Measurements from ENCODE around the gene APPL2.

The APPL2 gene, protein sequence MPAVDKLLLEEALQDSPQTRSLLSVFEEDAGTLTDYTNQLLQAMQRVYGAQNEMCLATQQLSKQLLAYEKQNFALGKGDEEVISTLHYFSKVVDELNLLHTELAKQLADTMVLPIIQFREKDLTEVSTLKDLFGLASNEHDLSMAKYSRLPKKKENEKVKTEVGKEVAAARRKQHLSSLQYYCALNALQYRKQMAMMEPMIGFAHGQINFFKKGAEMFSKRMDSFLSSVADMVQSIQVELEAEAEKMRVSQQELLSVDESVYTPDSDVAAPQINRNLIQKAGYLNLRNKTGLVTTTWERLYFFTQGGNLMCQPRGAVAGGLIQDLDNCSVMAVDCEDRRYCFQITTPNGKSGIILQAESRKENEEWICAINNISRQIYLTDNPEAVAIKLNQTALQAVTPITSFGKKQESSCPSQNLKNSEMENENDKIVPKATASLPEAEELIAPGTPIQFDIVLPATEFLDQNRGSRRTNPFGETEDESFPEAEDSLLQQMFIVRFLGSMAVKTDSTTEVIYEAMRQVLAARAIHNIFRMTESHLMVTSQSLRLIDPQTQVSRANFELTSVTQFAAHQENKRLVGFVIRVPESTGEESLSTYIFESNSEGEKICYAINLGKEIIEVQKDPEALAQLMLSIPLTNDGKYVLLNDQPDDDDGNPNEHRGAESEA

DNA sequence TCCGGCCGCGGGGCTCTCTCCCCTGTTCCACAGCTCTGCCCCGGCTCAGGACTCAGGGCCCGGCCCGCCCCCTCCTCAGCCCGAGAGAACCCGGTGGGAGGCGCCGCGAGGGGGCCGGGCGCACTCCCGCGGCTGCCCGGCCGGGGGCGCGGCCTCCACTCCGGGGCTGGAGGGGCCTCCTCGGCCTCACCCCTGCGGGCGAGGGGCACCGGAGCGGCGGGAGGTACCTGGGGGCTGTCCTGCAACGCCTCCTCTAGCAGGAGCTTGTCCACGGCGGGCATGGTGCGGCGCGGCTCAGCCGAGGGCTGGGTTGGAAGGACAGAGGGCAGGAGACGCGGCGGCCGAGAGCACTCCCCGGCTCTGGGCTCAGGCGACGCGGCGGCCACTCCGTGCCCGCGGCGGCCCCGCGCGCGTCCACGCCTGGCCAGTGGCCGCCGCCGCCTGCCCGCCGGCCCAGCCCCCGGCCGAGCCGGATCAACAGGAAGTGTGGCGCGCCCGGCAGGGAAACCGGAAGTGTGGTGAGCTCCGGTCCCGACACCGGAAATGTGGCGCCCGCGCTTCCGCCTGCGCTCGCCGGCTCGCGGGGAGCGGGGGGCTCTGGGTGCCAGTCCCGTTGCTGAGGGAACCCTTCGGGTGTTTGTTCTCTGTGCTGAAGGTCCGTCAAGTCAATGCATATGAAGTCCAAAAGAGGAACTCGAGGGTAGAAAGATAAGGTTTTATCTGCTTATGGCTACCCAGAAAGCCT lies at the start of gene APPL2:
Gene APPL2 (minus strand): TSS at position 443 of the 745 bp plus-strand sequence. CDS start 162 bp downstream, at position 281.
- DNase-seq: peak; percentile 84 to 86

DNA sequence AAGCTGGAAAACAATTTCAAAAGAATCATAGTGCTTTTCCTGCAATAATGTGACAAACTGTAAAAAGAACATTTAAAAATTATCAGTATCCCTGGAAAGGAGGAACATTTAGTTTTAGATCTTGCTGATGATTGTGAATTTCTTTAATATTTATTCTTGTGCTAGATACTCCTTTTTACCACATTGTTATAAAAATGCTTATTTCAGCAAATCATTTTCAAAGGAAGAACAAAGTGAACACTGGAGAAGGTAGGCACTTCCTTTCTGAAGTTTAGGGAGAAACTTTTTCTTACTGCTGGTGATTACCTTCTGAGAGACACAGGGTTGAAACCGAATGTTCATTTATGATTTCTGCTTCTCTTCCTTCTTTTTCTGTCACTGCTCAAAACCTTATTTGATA lies 49.4 kb upstream of the APPL2 start:
- DNase-seq: no peak

DNA sequence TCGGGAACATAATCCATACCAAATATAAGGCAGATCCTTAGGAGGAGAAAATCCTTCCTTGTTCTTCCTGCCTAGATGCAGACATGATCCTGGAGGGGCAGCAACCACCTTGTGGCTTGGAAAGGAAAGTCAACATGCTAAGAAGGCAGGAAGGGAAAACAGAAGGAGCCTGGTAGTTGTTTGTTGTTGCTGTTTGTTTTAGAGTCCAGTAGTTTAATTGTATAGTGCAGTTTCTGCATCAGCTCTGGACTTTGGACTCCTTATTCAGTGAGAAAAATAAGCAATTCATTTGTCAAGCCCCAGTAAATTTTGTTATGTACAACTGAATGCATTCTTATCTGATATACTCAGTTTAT lies 45.7 kb upstream of the APPL2 start:
- DNase-seq: no peak

DNA sequence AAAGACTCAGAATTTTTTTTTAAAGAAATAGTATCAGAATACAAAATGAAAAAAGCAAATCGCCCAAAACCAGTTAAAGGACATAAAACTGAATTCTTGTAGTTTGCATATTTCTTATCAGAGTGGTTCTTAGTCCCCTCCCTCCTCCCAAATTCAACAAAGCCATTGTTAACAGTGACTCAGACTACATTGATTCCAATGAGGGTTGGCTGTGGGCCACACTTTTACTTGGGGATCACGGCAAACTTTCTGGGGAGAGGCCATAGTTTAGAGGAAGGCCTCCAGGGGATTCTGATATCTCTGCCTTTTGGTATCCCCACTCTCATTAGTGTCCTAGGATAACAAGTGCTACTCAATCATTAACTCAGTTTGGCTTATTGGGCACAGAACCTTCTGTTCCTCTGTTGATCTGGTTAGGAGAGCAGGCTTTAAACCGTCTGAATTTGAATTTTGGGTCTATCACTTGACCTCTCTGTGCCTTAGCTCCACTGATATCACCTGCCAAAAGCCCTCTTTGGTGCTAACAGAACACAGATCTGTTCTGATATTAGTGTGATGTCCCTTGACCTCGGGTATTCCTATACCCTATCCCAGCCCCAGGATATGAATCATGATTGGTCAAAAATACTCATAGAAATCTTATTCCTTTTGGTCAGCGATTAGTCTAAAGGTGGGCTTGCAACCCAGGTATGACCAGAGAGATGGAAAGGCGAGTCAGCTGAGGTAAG lies 45.2 kb upstream of the APPL2 start:
- DNase-seq: no peak

DNA sequence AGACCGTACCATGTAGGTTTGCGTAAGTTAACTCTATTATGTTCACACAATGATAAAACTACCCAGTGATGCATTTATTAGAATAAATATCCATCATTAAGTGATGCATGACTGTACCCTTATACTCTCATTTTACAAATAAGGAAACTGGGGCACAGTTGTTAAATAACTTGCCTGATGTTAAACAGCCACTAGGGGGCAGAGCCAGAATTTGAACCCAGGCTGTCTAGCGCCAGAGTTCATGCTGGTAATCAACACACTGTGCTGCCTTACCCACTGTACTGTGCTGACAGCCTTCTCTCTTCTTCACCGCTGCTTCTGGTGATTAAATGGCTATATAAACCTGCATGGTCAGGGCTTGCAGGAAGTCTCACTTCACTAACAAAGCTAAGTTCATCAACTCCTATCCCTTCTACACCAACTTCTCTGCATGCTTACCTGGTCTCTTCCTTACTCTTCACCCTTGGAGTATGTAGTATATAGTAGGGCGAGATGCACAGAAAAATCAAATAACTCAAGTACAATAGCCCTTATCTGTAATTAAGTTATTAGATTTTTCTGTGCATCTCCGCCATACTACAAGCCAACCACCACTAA lies 43.6 kb upstream of the APPL2 start:
- peak; percentile 21 to 32 for DNase-seq

DNA sequence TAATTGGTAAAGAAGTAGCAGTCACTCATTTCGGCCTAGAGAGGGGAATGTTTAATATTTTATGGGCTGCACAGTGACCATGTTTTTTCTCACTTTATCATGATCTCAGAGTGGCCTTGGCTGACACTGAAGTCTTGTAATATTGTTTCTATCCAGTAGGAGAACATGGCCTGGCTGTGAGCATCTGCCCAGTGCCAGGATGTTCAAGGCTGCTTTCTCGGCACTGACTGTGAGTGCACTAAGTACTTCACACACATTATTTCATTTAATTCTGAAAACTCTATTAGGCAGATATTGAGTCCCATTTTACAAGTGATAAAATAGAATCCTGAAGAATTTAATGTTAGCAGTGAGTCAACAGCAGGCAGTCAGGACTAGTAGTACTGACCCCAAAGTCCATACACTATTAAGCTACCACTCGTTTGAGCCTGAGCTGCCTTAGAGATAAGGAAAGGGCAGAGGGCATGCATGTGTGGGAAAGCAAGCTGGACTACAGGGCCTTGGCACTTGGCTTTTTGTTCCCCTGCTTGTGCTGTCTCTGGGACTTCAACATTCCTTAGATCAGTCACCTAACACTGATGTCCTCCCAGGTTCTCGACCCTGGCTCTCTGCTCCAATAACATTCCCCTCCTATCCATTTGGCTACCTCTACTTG lies 42.2 kb upstream of the APPL2 start:
- DNase-seq: no peak

DNA sequence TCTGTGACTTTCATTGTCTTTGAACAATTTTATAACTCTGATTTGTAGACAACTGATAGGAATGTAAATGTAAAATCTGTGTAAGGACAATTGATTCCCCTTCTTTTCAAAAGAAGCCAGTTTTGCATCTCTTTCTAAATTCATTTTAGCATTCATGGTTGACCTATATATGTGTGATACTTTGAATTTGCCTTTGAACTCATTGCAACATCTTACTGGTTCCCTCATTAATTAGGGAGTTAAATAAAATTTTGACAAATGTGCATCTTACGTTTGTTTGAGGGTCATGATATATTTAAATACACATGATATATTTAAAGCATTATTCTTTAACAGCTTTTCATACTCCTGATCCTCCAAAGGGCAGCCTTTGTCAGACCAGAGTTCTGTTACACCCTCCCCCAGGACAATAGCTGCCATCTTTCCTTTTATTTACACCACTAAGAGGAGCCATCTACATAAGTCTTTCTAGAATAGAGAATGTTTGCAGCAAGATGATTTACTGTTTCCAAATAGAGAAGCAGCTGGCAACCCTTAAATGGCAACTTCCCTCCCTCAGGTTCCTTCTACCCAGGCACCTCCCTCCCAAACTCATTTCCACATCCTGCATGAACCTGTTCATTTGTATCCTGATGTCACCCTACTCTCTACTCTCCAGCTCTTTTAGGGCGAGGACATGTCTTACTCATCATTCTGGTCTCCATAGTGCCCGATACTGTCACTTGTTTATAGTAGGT lies 40.2 kb upstream of the APPL2 start:
- no peak for DNase-seq

DNA sequence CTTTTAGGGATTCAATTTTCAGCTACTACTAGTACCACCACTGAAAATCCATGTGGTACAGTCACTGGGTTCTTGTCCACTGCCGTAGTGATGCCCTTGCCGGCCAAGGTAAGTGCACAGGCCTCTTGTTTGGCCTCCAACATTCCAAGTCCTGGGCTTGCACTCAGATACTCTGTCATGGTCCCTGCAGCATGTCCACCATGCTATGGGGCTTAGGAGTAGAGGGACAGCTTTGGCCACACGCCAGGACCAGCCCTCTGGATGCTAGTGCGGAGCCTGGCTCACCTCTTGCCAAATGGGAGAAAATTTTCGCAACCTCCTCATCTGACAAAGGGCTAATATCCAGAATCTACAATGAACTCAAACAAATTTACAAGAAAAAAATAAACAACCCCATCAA lies 38.6 kb upstream of the APPL2 start:
- DNase-seq: no peak

DNA sequence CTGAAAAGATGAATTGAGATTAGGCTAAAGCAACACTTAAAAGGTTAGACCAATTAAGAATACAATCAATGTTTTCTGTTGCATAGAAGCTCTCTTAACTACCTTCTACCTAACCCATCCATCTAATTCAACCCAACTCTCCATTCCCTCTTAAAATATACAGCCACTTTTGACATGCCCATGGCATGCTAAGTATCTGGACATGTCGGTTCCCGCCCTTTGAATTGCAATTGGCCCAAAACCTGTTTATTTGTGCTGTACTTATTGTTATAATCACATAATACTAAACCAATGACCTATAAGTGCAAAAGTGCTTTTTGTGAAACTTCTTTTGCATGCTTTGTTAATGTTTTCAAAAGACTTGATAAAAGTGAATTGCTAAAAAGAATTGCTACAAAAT lies 37.6 kb upstream of the APPL2 start:
- no peak for DNase-seq

DNA sequence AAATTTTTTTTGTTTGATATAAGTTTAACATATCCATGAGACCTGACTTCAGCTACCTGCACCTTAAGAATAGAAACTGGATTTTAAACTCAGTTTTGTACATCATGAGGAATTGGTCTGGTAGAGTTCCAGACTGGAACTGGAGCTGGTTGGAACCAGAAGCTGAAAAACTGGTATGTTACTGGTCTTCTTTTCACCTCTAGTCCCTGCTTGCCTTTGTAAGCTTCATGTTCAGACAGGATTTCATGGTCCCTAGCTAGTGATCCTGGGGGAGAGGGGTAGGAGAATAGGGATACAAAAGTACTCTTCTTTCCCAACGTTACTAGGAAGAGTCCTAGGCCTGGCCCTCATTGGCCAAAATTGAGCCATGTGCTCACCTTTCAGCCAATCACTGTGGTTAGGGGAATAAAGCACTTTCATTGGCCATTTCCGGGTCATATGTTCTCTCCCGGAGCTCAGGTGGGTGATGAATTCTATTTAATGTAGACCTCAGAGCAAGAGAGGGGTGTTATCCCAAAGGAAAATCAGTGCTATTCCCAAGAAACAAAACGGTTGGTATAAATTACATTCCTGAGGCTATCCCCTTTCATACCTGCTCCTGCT lies 36.9 kb upstream of the APPL2 start:
- DNase-seq: no peak

DNA sequence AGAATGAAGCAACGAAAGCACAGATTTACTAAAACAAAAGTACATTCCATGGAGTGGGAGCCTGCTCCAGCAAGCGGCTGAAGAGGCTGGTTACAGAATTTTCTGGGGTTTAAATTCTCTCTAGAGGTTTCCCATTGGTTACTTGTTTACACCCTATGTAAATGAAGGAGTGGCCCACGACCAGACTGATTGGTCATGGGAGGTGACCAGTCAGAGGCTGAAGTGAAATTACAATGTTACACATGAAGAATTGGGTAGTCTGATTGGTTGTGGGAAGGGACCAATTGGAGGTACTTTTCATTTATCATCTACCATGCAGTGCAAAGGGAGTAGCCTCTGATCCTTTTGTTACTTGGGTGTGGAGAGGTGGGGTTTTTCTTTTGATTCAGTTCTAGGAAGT lies 36.2 kb upstream of the APPL2 start:
- DNase-seq: no peak

DNA sequence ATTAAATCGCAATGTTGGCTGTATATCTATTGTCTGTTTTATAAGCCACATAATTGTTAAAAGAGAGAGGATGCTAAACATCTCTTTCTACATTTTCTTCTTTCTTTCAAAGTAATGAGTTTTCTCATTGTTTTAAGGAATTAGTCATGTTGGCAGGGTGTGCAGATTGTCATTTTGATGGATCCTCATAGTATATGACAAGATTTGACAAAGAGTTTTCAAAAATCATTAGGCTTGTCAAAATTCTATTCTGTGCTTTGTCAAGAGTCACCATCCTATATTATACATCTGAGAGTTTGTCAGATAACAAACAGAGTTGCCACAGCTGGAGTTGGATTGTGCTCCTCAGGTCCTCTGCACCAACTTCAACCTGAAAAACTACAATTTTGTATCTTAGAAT lies 35.4 kb upstream of the APPL2 start:
- no peak for DNase-seq

DNA sequence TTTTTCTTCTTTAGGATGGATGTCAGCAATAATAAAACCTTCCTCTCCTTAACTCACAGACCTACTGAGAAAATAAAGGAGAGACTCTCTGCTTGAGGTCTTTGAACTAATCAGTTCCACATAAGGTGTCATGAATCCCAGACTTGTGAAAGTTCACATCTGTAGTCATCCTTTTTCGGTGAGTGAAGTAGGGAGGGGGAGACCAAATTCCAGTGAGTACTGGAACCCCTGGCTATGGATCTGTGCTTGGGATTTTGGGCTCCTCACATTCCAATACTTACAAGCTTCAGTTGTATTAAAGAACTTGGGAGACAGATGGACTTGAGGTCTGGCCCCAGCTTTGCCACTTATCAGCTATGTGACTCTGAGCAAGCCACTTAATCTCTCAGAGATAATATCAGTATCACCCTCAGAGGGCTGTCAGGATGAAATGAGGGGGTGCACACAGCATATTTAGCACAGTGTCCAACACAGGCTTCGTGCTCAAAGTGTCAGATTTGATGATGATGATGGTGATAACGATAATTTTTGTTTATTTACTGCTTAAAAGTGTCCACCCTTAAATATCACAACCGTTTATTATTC lies 34.8 kb upstream of the APPL2 start:
- DNase-seq: no peak

DNA sequence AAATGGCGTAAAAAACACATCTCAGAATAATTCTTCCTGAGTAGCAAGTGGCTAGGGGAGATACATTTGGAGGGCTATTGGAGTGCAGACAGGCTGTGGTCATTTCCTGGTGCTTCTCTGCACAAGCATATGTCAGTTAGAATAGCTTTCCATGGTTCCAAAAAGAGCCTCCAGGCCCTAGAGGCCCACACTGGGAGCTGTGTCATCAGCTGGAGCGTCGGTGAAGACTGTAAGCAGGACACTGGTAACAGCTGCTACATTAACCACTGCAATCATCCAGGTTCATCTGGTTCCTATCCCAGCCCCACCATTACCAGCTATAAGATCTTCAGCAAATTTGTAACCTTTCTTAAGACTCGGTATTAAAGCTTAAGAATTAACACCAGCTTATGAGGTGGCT lies 31.7 kb upstream of the APPL2 start:
- DNase-seq: no peak

DNA sequence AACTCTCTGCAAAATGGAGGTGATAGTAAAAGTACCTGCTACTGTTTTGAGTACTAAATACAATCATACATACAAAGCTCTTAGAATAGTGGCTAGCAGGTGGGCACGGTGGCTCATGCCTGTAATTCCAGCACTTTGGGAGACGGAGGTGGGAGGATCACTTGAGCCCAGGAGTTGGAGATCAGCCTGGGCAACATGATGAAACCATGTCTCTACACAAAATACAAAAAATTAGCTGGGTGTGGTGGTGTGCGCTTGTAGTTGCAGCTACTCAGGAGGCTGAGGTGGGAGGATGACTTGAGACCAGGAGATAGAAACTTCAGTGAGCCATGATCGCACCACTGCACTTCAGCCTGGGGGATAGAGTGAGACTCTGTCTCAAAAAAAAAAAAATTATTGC lies 28.8 kb upstream of the APPL2 start:
- DNase-seq: no peak

DNA sequence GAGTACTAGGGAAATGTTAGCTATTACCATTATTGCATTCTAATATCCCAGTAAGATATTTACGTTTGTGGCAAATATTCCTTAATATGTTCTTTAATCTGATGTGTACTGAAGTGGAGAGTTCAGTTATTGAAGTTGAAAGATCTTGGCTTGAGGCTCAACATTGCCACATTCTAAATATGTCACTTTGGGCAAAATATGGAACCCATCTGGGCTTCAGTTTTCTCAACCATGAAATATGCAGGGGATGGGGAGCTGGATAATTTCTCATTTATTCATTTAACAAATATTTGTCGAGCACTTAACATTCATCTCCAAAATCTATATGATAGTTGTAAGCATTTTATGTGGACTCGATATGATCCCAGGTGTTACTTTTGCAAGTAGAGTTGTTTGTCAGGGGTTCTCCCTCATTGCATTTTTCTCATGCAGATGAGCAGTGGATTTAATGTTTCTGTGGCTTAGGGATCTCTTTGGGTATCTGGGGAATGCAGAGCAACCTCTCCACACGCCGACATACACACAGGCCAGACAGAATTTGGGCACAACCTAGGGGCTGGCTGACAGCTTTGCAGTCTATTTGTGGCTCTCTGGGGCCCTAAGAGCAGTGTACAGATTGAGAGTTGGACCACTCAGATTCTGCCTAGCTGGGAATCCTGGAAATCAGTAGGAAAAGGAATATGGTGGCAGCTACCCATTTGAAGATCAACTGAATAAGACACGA lies 26.6 kb upstream of the APPL2 start:
- no peak for DNase-seq

DNA sequence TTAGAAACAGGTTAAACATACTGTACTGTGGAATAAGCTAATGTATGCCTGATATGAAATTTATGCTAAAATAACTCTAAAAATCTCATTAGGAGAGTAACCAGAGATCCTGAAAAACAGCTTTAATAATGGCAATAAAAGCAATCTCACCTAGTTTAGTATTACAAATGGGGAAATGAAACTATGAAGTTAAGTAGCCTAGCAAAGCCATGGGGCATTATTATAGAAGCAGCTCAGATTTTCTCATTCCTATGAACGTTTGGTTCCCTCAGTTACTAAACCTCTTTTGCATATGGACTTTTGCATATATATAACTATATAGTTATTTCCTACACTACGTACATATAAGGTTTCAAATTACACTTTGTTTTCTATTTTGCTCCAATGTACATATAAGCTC lies 25.0 kb upstream of the APPL2 start:
- DNase-seq: no peak

DNA sequence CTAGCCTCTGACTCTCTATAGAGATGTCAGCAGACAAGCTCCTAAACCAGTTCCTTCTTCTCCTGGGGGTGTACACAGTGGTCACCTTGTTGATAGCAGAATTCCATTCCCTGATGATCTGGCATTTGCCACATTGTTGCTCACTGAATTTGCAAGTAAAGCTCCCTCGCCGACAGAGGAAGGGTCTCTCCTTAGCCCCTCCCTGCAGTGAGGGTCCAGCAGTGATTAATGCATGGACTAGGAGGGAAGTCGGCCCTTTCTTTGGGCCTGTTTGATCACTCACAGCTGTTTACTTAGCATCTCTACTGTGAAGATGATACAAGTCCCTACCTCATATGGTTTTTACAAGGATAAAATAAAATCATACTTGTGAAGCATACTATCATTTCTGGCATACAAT lies 23.3 kb upstream of the APPL2 start:
- no peak for DNase-seq

DNA sequence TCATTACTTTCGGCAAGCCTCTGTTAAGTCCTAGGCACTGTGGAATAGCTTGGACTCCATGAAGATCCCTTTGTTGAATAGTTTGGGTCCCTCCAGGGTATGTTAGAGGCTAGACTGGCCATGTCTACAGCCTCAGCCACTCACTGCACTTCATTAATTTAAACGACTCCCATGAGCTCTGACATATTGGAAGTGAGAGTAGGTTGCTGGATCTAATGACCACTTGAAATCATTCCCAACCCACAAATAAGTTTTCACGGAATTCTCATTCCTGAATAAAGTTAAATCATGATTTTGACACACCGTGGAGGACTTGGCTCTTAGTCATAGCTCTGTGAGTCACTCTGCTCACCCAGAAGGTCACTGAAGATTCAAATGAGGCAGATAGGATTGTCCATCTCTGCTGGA lies 21.4 kb upstream of the APPL2 start:
- no peak for DNase-seq

DNA sequence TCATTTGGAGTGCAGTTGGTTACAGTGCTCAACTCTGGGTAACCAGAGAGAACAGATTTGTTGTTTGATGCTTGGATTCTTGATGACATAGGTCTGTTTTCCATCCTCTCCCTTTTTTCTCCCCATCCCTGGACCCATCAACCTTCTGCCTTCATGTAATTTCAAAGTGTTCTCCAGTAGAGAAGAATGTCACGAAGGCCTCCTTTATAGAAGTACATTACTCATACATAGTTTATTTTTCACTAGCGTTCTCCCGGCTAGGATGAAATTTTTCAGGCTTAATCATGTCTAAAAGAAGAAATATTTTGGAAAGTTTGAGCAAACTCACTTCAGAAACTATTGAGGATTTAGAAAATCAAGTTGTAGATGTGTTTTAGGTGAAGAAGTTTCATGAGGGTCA lies 20.9 kb upstream of the APPL2 start:
- no peak for DNase-seq
